Measurements from ENCODE around the gene DKK3.

DKK3 gene

DNA sequence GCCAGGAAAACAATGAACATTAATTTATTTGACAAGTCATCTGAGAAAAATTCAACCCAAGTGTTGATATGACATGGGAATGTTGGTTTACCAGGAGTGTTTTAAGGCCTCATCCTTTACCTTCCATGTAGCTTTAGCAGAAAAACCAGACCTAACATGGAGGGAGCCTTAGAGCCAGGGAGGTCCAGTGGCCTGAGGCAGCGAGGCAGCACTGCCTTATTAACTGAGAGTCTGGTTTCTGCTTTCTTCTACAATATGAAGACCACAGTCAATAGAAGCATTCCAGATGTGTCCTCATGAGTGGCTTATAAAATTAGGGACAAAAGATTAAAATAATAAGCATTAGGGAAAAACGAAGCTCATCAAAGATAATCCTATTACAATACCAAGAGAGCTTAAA is 61.5 kb downstream of the DKK3 start:
- DNase-seq (ENCODE audit: low read depth, low spot score), result no peak

DNA sequence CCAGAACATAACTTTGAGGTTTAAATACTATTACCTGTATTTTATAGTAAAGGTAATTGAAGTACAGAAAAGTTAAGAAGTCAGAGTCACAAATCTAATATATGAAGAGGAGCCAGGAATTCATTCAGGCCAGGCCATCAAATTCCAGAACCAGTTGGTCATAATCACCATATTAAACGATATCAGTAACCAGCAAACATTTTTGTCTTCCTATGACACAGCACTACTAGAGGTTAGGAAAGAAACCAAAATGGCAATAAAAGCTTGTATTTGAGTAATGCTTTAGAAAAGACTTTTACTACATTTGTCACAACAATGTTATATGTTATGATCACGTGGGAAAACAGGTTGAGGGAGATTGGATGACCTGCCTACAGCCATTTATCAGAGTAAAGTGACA is 62.2 kb downstream of the DKK3 start:
- DNase-seq (ENCODE audit: low read depth, low spot score), result no peak

DNA sequence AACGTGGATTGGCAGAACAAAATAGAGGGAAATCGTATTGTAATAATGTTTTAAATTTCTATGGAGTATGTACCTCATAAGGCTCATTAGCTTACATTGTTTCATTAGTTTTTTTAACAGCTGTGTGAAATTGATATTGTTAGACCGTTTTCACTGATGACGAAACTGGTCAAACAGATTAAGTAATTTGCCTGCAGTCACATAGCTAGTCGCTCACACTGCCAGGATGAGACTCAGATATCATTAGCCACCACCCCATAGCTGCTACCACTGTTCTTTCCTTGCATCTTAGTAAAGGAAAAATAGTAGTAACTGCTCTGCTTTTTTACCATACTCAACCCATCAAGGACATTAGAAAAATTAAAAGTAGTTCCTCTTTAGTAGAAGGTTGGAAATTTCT is 64.0 kb downstream of the DKK3 start:
- no peak for DNase-seq (ENCODE audit: low read depth, low spot score)

DNA sequence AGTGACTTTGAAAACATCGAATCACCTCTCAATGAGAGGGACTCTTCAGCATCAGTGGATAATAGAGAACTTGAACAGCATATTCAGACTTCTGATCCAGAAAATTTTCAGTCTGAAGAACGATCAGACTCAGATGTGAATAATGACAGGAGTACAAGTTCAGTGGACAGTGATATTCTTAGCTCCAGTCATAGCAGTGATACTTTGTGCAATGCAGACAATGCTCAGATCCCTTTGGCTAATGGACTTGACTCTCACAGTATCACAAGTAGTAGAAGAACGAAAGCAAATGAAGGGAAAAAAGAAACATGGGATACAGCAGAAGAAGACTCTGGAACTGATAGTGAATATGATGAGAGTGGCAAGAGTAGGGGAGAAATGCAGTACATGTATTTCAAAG is 65.8 kb downstream of the DKK3 start:
- DNase-seq (ENCODE audit: low read depth, low spot score), result no peak

DNA sequence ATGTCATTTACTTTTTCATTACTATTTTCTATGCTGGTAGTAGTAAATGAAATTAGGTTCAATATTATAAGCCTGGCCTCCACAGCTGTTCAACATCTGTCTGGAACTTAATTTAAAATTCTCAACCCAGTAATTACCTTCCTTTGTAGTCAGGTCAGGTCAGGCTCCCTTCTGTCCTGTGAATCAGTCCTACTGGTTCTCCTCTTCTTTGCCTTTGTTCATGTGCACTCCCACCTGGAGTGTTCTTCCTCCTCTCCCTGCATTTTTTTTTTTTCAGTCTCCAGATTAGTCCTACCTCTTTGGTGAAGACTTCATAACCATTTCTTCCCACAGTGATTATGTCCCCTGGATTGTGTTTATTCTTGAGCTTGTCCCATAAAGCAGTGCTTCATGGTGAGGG is 67.9 kb downstream of the DKK3 start:
- DNase-seq (ENCODE audit: low read depth, low spot score), result no peak

DNA sequence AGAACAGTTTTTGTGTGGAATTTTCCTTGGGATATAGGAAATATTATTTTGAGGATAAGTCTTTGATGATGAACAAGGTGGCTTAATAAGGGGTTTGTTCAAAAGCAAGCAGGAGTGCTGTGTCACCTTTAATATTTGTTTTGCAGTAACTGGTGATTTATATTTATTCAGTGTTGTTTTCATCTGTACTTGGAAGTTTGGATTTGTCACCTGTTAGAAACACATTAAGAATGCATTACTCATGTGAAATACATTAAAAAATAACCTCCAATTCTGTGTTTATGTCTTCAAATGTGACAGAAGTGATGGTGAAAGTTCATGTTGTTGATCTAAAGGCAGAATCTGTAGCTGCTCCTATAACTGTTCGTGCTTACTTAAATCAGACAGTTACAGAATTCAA is 70.5 kb downstream of the DKK3 start:
- no peak for DNase-seq (ENCODE audit: low read depth, low spot score)

DNA sequence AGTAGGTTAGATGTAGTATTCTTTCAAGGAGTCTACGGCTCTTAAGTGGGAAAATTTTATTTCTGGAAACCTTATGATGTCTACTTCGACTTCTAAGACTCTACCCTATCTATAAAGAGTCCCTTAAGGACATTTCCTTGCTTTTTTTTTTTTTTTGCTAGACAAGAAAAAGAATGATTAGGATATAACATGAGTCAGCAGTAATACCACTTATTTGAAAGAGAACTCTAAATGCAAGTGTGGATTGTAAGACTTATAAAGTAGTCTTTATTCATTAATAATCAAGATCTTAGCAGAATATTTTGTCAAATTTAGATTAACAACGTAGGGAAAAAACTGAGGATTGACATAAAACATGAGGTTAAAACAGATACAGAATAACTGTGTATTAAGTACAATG is 71.0 kb downstream of the DKK3 start:
- no peak for DNase-seq (ENCODE audit: low read depth, low spot score)

DNA sequence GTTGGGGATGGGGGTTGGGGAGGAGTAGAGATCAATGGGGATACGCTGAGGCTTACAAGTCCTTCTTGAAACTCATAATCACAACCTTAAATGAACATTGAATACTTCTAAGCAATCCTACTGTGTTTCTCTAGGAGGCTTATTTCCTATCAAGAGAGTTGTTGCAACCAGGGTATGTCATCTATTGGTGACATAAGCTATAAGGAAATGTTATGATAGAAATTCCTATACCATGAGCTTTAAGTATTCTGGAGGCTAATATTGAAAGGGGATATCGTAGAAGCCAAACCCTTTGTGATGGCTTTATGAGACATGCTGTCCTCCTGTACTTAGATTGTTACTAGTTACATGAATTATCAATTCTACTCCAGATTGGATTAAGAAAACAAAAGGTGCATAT is 72.9 kb downstream of the DKK3 start:
- DNase-seq (ENCODE audit: low read depth, low spot score), result no peak

DNA sequence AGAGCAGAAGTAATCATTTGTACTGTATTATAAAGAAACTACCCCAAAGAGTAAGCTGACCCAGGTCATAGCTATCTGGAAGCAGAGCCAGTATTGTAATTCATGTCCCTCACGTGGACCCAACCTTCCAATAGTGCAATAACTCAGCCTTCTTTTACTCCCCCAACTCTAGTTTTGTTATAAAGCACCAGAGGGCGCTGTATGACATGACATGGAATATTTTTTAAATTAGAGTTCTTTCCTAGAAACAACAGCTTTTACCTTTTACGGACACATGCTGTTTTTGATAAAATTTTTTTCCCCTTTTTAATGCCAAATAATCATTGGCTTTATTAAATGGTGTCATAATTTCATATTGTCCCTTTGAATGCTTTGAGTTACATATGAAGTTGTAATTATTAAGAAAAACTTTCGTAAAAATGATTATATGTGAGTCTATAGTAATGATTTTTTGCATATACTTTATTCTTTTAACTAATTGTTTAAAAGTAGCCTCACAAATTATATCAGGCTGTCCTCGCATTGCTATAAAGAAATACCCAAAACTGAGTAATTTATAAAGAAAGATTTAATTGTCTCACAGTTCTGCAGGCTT is 76.9 kb downstream of the DKK3 start:
- DNase-seq (ENCODE audit: low read depth, low spot score), result no peak

DNA sequence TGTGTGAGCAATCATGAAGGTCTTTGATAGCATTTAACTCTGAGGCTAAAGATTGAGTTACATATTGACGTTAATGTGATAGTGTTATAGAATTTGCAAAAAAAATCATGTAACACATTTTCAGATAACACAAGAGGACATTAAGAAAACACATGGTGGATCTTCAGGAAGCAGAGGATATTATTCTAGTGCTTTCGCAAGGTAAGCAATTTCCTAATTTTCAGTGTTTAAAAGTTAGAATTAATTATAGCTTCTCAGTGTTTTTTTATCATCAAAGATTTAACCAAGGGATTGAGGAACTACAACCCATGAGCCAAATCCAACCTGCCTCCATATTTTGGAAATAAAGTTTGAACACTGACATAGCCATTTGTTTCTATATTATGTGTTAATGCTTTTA is 78.5 kb downstream of the DKK3 start:
- DNase-seq (ENCODE audit: low read depth, low spot score), result no peak

DNA sequence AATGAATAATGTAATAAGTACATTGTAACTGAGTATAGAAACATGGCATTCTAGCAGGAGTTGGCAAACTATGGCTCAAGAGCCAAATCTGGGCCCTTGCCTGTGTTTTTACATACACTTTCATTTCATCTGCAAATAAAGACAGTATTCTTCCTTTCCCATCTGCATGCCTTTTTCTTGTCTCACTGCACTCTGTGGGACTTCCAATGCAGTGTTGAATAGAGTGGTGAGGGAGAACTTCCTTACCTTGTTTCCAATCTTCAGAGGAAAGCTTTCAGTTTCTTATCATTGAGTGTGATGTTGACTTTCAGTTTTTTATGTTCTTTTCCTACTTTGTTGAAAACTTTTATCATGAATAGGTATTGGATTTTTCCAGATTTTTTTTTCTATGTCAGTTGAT is 84.6 kb downstream of the DKK3 start:
- DNase-seq (ENCODE audit: low read depth, low spot score), result no peak

DNA sequence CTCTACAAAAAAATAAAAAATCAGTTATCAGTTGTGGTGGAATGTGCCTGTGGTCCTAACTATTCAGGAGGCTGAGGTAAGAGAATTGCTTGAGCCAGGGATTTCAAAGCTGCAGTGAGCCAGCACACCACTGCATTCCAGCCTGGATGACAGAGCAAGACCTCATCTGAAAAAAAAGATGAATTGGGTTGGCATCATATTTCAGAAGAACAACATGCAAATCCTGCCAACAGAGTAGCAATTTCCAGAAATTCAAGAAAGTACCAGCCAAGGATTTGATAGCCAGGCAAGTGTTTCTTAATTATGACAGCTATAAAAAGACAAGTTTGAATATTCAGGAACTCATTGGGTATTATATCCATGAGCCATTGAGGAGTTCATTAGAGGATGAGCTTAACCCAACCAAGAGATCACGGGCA is 91.4 kb downstream of the DKK3 start:
- DNase-seq (ENCODE audit: low read depth, low spot score), result no peak

DNA sequence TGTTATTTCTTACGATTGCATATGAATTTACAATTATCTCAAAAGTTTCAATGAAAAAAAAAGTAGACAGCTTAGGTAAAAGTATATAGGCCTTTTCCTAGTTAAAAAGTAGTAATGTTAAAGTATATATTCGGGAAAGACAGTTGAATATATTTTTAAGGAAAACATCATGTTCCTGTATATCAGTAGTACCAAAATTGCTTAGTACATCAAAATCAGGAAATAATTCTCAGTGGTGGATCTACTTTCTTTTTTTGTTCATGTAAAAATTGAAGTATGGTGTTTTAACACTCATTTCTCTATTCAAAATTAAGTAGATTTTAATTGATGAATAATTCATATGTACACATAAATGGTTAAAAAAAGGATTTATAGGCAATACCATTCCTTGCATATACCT is 92.8 kb downstream of the DKK3 start:
- DNase-seq (ENCODE audit: low read depth, low spot score), result no peak

DNA sequence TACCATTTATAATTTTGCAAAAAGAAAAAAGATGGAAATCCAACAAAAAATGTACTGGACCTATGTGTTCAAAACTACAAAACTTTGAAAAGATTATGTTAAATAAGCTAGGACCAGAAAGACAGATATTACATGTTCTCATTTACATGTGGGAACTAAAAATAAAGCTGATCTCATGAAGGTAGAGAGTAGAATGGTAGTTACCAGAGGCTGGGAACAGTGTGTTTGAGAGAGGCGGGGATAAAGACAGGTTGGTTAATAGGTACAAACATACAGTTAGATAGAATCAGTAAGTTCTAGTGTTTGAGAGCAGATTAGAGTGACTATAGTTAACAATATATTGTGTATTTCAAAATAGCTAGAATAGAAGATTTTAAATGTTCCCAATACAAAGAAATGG is 95.0 kb downstream of the DKK3 start:
- DNase-seq (ENCODE audit: low read depth, low spot score), result no peak

All from activated CD4-positive, CD25-positive, alpha-beta regulatory T cell treated with anti-CD3 and anti-CD28 coated beads, Interleukin-2, amount 50 U/mL, for 16 hours (primary cell).